NB4 (cell line): ENCODE data around the gene TAS1R3.

Source experiments
- DNase-seq: peaks from one replicate; pipeline ENCODE4 v3.0.0; 2010; ENCODE audit warnings: low read depth
- H3K4me3 ChIP-seq: one replicate; pipeline ENCODE4 v1.5.1; 2011; ENCODE audit warnings: mild to moderate bottlenecking, low read depth, low read length, moderate library complexity
- CTCF ChIP-seq: IDR thresholded peaks from one replicate; pipeline ENCODE4 v1.5.1; 2012; ENCODE audit warnings: low read depth, low read length
- MAX ChIP-seq: IDR thresholded peaks from 2 replicates; pipeline ENCODE4 v1.6.1; 2011; ENCODE audit warnings: low read depth, low read length
- MYC ChIP-seq: IDR thresholded peaks from 2 replicates; pipeline ENCODE4 v1.6.1; 2011; ENCODE audit warnings: low read depth, low read length
- POLR2A ChIP-seq: IDR thresholded peaks from 2 replicates; pipeline ENCODE4 v1.6.1; 2011; ENCODE audit warnings: mild to moderate bottlenecking; ENCODE audit not compliant: insufficient read length; ENCODE audit errors: extremely low read depth

The TAS1R3 gene

GRCh38 chr1:1342584-1343115, 11.6 kb downstream of the TAS1R3 start:
- no peak overlapping the region for H3K4me3 ChIP-seq
- TF ChIP-seq CTCF (no peak), MAX (no peak), POLR2A (no peak), MYC (no peak)
- no peak for DNase-seq

GRCh38 chr1:1343811-1344421, 12.8 kb downstream of the TAS1R3 start:
- no peak overlapping the region for H3K4me3 ChIP-seq
- DNase-seq, result no peak
- no peak for TF ChIP-seq MYC
- TF ChIP-seq POLR2A, result no peak

GRCh38 chr1:1344655-1345361, 13.7 kb downstream of the TAS1R3 start:
- TF ChIP-seq POLR2A (no peak), MYC (no peak), MAX (no peak), CTCF (no peak)
- no peak for DNase-seq
- no peak overlapping the region for H3K4me3 ChIP-seq

- H3K4me3 ChIP-seq, result no peak overlapping the region
These were observed 14.3 kb downstream of the TAS1R3 start for GRCh38 chr1:1345384-1345783.

GRCh38 chr1:1345860-1346500, 14.9 kb downstream of the TAS1R3 start:
- TF ChIP-seq MAX (no peak), MYC (no peak), POLR2A (no peak), CTCF (no peak)
- no peak for DNase-seq
- no peak overlapping the region for H3K4me3 ChIP-seq

More at GRCh38 chr1:1345384-1345783, 14.3 kb downstream of the TAS1R3 start:
- TF ChIP-seq MYC (no peak), CTCF (no peak), MAX (no peak)
- DNase-seq, result no peak

GRCh38 chr1:1346501-1346890, 15.4 kb downstream of the TAS1R3 start:
- no peak overlapping the region for H3K4me3 ChIP-seq
- TF ChIP-seq CTCF, result no peak
- TF ChIP-seq MYC, result no peak
- TF ChIP-seq POLR2A, result no peak
- TF ChIP-seq MAX, result no peak
- no peak for DNase-seq
